ENCODE measurements around the gene NAGPA.

NAGPA gene

DNA sequence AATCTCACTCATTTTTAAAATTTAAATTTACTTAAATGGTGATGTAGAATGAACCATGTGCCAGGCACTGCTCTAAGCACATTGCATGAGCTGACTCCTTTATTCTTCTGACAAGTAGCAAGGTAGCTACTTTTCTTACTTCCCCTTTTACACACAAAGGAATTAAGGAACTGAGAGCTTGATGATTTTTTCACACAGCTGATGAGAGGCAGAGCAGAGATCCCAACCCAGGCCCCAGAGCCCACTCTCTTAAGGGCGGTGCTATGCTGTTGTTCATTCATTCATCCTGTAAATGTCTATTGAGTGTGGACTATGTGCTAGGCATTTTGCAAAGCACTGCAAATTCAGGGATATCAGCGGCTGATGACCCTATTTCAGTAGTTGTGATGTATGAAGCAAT is 57.7 kb downstream of the NAGPA start:
- DNase-seq (ENCODE audit: low read depth): no peak
- TF ChIP-seq, protein P1, sequence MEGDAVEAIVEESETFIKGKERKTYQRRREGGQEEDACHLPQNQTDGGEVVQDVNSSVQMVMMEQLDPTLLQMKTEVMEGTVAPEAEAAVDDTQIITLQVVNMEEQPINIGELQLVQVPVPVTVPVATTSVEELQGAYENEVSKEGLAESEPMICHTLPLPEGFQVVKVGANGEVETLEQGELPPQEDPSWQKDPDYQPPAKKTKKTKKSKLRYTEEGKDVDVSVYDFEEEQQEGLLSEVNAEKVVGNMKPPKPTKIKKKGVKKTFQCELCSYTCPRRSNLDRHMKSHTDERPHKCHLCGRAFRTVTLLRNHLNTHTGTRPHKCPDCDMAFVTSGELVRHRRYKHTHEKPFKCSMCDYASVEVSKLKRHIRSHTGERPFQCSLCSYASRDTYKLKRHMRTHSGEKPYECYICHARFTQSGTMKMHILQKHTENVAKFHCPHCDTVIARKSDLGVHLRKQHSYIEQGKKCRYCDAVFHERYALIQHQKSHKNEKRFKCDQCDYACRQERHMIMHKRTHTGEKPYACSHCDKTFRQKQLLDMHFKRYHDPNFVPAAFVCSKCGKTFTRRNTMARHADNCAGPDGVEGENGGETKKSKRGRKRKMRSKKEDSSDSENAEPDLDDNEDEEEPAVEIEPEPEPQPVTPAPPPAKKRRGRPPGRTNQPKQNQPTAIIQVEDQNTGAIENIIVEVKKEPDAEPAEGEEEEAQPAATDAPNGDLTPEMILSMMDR (conservative IDR thresholded peaks at IDR 0.05; ENCODE audit: low read length): no peak
- no peak overlapping the region for H3K4me3 ChIP-seq (ENCODE audit: low read length)

Measured in AG10803 (cell line).